ENCODE measurements around the gene STX19.
"Not testable (repeated sequence)": the region's sequence is repeated elsewhere in the genome, so short reads cannot be mapped to it uniquely, and the experiment has no call there.

The STX19 gene

GRCh38 chr3:93973131-93974126, 55.0 kb downstream of the STX19 start, which contains the start of gene PROS1:
TSS of gene PROS1 (minus strand) at chr3:93973896. CDS start at chr3:93973749, 147 bp downstream.
- DNase-seq (ENCODE audit: low read depth) = peak; percentile 56

- DNase-seq (ENCODE audit: low read depth) = no peak
These were observed 58.4 kb downstream of the STX19 start for GRCh38 chr3:93969997-93970396.

GRCh38 chr3:93969443-93969842, 59.0 kb downstream of the STX19 start:
- peak; percentile 33 for DNase-seq (ENCODE audit: low read depth)

- not testable (repeated sequence) for DNase-seq (ENCODE audit: low read depth)
These were observed 63.3 kb downstream of the STX19 start for GRCh38 chr3:93965106-93965505.

All from fibroblast of the conjunctiva (primary cell).